ENCODE measurements around the gene SNCB.

DNA sequence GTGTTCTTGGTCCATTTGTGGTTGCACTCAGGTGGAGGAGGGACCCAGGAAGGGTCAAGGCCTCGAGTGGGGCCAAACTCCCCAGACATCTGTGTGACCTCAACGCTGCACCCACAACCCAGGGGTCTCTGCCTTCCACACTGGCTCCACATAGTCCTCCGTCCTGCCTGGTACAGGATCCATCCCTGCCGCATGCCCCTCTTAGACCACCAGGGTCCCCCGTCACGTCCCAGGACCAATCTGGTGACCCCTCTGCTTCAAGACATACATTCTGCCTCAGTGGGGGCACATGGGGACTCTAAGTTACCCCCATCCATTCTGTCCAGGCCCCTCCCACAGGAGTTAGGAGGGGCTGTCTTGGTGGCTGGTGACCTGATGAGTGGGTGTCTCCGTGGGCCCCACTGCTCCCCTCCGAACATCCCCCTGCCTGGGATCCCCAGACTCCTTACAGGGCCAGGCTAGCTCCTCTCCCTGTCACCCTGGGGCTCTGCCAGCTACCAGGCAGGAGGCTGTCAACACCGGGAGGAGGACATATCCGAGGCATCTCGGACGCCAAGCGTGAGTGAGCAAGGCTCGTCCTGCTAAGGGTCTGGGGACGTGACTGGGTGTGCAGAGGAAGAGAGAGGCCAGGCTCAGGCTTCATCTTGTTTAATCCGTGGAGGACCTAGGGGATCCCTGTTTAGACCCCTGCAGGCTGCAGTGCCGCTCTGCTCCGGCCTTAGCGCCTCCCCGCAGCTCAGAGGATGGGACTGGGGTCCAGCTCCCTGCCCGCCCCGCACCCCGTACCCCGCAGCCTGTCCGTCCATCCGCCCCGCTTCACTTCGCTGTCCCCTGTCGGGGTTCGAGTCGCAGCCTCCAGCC is 49.3 kb upstream of the SNCB start:
- TF ChIP-seq, protein P1, sequence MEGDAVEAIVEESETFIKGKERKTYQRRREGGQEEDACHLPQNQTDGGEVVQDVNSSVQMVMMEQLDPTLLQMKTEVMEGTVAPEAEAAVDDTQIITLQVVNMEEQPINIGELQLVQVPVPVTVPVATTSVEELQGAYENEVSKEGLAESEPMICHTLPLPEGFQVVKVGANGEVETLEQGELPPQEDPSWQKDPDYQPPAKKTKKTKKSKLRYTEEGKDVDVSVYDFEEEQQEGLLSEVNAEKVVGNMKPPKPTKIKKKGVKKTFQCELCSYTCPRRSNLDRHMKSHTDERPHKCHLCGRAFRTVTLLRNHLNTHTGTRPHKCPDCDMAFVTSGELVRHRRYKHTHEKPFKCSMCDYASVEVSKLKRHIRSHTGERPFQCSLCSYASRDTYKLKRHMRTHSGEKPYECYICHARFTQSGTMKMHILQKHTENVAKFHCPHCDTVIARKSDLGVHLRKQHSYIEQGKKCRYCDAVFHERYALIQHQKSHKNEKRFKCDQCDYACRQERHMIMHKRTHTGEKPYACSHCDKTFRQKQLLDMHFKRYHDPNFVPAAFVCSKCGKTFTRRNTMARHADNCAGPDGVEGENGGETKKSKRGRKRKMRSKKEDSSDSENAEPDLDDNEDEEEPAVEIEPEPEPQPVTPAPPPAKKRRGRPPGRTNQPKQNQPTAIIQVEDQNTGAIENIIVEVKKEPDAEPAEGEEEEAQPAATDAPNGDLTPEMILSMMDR (IDR thresholded peaks at IDR 0.05): peak; percentile 6
- TF ChIP-seq EZH2 (IDR thresholded peaks at IDR 0.05): no peak
